Muscle of leg (tissue), 11 donors: Measurements from ENCODE around the gene SCGB3A2. TPM values are rescaled to one million over a fixed set of nuclear protein-coding genes. Genes with fewer than 3 reads are reported as not detected.
"Not testable (repeated sequence)": the region's sequence is repeated elsewhere in the genome, so short reads cannot be mapped to it uniquely, and the experiment has no call there.

ENCODE experiments used
- DNase-seq: peaks from one replicate; pipeline ENCODE4 v3.0.0; 2013
- H3K27ac ChIP-seq: one replicate; pipeline ENCODE4 v1.5.1; 2013; ENCODE audit warnings: mild to moderate bottlenecking, low read length, control low read depth
- H3K27me3 ChIP-seq: one replicate; pipeline ENCODE4 v1.6.1; 2013; ENCODE audit warnings: low read length; ENCODE audit not compliant: control insufficient read depth, insufficient read depth
- H3K36me3 ChIP-seq: one replicate; pipeline ENCODE4 v1.6.1; 2013; ENCODE audit warnings: low read length; ENCODE audit not compliant: control insufficient read depth, insufficient read depth
- H3K4me1 ChIP-seq: one replicate; pipeline ENCODE4 v1.6.1; 2013; ENCODE audit warnings: low read length; ENCODE audit not compliant: control insufficient read depth, insufficient read depth
- H3K4me3 ChIP-seq: one replicate; pipeline ENCODE4 v1.5.1; 2013; ENCODE audit warnings: low read length, control low read depth
- H3K9me3 ChIP-seq: replicated peaks from 2 replicates; pipeline ENCODE4 v1.6.1; 2013; ENCODE audit warnings: low read depth, low read length; ENCODE audit not compliant: control insufficient read depth
- WGBS: methylation state at CpG from one replicate; pipeline ENCODE4 v1.1.5; 2013; ENCODE audit warnings: missing lambda C conversion rate; ENCODE audit not compliant: insufficient coverage; 5-methylcytosine and 5-hydroxymethylcytosine counted together
- polyA plus RNA-seq, 8 donors: library from polyadenylated mRNA; unstranded; fragments of 120-200 nt; gene quantifications; one replicate each; pipeline versions ENCODE4 v1.2.1 to v1.2.3, GENCODE V29; 2013; ENCODE audit warnings: inconsistent platforms in 1 of 8, low replicate concordance in 1 of 8; ENCODE audit not compliant: insufficient read length in 8 of 8, insufficient read depth in 1 of 8
- total RNA-seq: library from RNA; stranded (reverse); fragments of 120-200 nt; gene quantifications from one replicate; pipeline ENCODE4 v1.2.4, GENCODE V29; 2013

SCGB3A2 gene
- total and polyA plus RNA-seq, 9 donors, result 0.23 to 60.5 (median 0.33) TPM; not detected in 5

DNA sequence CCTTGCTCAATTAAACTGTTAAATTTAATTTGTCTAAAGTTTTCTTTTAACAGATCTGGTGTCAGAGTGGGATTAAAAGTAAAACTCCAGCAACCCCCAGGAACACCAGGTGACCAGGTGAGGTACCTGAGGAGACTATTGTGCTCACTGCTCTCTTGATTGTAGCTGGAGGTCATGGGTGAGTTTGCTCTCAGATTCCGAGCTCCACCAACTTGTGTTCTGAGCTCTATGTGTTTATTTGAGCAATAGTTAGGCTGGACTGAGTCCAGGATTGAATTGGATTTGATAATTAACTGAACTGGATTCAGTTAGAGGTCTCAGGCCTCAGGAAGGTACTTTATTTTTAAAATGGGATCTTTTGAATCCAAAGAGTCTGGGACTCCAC lies 17.9 kb upstream of the SCGB3A2 start:
- Histone ChIP-seq H3K9me3 (no peaks in the 10 kb centered on the region), H3K4me3 (no peak overlapping the region), H3K4me1 (no peaks in the 10 kb centered on the region), H3K27me3 (no peaks in the 10 kb centered on the region), H3K36me3 (no peaks in the 10 kb centered on the region), H3K27ac (no peak overlapping the region)
- 78% methylated on average over 1 of the region's 1 CpG for WGBS
- no peak for DNase-seq

DNA sequence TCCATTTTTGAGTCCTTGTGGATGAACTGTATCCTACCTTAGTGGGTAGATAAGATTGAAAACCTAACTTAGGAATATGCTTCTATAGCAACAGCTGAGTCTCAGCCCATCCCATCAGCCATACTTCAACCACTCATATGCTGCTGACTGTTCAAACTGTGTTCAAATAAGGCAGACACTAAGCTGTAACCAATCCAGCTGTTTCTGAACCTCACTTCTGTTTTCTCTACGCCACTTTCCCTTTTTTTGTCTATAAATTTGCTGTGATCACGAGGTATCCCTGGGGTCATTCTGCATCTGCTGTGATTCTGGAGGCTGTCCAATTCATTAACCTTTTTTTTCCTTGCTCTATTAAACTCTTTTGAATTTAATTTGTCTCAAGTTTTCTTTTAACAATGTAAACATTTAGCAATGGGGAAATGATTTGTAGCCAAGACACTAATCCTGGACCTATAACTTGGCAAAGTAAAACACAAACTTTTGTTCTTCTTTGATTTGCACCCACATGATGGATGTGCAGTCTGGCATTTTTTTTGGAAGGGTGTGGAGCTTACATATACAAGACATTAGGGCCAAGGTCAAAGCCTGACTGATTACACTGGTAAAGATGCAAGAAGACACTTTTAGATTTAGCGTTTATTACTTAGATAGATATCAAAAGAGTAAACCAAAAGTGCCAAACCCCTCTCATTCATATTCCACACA lies 14.9 kb upstream of the SCGB3A2 start:
- Histone ChIP-seq H3K9me3 (no peaks in the 10 kb centered on the region), H3K27ac (no peak overlapping the region), H3K27me3 (no peaks in the 10 kb centered on the region), H3K4me1 (no peaks in the 10 kb centered on the region), H3K36me3 (no peaks in the 10 kb centered on the region), H3K4me3 (no peak overlapping the region)
- WGBS, result no CpG with 5 or more reads among the region's 3 CpGs
- DNase-seq, result peak; percentile 46

DNA sequence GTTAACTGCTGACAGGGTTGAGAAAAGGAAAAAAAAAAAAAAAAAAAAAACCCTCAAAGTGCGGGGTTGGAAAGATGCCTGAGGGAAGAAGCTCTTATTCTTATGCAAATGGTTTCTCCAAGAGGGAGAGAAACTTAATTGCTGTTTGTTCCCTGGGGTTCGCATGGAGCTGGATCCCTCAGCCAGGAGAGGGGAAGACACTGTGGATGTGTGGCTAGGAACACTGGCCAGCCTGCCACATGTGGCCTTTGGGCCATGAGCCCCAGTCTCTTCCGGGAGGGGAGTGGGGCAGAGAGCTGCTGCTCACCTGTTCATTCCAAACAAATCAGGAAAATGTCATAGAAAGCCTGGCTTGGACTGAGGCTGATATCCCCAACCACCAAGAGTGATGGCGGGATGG lies 9.4 kb upstream of the SCGB3A2 start:
- DNase-seq, result no peak
- no peaks in the 10 kb centered on the region for H3K9me3 ChIP-seq
- no peaks in the 10 kb centered on the region for H3K36me3 ChIP-seq
- no peaks in the 10 kb centered on the region for H3K4me1 ChIP-seq
- H3K4me3 ChIP-seq, result no peak overlapping the region
- no peak overlapping the region for H3K27ac ChIP-seq
- WGBS, result 20% methylated on average over 1 of the region's 4 CpGs
- H3K27me3 ChIP-seq, result no peaks in the 10 kb centered on the region

DNA sequence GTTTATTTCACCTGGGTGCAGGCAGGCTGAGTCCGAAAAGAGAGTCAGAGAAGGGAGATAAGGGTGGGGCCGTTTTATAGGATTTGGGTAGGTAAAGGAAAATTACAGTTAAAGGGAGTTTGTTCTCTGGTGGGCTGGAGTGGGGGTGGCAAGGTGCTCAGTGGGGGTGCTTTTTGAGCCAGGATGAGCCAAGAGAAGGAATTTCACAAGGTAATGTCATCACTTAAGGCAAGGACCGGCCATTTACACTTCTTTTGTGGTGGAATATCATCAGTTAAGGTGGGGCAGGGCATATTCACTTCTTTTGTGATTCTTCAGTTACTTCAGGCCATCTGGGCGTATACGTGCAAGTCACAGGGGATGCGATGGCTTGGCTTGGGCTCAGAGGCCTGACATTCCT lies 8.6 kb upstream of the SCGB3A2 start:
- not testable (repeated sequence) for H3K4me1 ChIP-seq

DNA sequence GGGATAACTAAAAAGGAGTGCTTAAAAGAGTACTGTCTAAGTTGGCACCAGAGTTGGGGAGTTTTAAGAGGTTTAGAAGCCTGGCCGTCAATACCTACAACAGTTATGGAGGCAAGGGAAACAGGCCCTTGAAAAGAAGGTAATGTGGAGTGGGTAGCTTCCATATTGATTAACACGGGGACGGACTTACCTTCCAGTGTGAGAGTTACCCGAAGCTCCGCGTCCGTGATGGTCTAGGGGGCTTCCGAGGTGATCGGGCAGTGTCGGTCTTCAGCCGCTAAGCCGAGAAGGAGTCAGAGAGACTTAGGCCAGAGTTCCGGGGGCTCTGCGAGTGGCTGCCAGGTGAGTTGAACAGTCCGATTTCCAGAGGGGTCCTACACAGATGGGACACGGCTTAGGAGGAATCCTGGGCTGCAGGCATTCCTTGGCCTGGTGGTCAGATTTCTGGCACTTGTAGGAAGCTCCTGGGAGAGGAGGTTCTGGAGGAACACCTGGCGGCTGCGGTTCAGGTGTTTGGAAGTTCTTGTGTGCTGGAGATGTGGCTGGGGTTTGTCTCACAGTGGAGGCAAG lies 6.4 kb upstream of the SCGB3A2 start:
- DNase-seq, H3K4me1 ChIP-seq, H3K27ac ChIP-seq, H3K9me3 ChIP-seq, H3K27me3 ChIP-seq, H3K4me3 ChIP-seq, H3K36me3 ChIP-seq: not testable (repeated sequence)
- 95% methylated on average over 16 of the region's 18 CpGs for WGBS

More for the DNA sequence above, 8.6 kb upstream of the SCGB3A2 start:
- not testable (repeated sequence) for H3K27me3 ChIP-seq, H3K36me3 ChIP-seq, H3K4me3 ChIP-seq, DNase-seq, H3K27ac ChIP-seq, H3K9me3 ChIP-seq
- WGBS, result 17% methylated on average over 2 of the region's 6 CpGs

DNA sequence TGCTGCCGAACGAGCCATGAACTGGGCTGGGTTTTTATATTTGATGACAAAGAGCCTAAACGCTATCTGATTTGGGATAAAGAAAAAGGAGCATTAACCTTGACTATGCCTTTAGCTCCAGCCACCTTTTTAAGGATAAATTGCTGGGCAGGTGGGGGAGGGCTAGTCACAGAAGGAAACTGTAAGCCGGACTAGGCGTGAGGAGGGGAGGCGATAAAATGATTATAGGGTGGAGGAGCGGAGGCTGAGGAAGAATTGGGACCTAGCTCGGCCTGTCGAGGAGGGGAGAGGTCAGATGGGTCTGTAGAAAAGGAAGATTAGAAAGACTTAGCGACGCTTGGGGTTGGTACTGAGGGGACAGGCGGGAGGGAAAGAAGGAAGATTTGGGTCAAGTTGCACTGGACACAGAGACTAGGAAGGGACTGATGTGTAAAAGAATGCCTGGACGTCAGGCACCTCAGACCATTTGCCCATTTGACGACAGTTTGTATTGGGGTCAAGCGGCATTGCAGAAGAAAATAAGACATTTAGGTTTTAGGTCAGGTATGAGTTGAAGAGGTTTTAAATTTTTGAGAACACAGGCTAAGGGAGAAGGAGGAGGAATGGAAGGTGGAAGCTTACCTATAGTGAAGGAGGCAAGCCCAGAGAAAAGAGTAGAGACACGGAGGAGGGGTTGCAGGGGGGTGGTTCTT lies 5.6 kb upstream of the SCGB3A2 start:
- H3K4me1 ChIP-seq, H3K9me3 ChIP-seq, H3K27me3 ChIP-seq, DNase-seq, H3K36me3 ChIP-seq, H3K27ac ChIP-seq, H3K4me3 ChIP-seq: not testable (repeated sequence)
- WGBS, result 74% methylated on average over 15 of the region's 16 CpGs

DNA sequence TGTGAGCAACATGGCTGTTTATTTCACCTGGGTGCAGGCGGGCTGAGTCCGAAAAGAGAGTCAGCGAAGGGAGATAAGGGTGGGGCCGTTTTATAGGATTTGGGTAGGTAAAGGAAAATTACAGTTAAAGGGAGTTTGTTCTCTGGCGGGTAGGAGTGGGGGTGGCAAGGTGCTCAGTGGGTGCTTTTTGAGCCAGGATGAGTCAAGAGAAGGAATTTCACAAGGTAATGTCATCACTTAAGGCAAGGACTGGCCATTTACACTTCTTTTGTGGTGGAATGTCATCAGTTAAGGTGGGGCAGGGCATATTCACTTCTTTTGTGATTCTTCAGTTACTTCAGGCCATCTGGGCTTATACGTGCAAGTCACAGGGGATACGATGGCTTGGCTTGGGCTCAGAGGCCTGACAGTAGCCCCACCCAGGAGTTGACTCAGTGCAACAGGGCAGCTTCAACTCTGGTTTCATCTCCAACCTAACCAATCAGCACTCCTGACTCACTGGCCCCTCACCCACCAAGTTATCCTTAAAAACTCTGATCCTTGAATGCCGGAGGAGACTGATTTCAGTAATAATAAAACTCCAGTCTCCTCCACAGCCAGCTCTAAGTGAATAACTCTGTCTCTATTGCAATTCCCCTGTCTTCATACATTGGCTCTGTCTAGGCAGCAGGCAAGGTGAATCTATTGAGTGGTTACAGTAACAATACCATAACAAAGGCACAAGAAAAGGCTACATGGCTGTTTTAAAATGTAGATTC lies 4.2 kb upstream of the SCGB3A2 start:
- H3K4me3 ChIP-seq, H3K4me1 ChIP-seq, H3K27ac ChIP-seq, H3K9me3 ChIP-seq, H3K27me3 ChIP-seq, DNase-seq, H3K36me3 ChIP-seq: not testable (repeated sequence)
- 82% methylated on average over 3 of the region's 8 CpGs for WGBS

DNA sequence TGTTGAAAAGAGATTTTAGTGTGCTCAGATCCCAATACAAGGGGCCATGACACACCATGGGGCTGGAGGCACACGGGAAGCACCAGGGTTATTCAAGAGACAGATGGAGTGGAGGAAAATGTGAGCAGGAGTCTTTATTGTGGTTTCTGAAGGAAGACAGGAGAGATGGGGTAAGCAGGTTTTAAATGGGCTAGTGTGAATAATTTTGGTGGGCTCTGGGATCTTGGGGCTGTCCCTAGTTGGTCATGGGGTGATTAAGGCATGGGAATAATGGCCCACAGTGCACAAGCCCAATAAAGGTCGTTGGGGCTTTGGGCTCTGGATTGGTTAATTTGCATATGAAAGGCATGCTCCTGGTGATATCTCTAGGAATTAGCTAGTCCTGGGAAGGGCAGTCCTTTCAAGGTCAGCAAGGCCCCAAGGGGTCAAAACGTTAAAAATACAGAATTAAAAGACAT lies 3.6 kb upstream of the SCGB3A2 start:
- H3K9me3 ChIP-seq, result no peaks in the 10 kb centered on the region
- no peak overlapping the region for H3K4me3 ChIP-seq
- H3K36me3 ChIP-seq, result no peaks in the 10 kb centered on the region
- H3K4me1 ChIP-seq, result no peaks in the 10 kb centered on the region
- no peak overlapping the region for H3K27ac ChIP-seq
- no peaks in the 10 kb centered on the region for H3K27me3 ChIP-seq
- DNase-seq, result no peak
- WGBS, result 32% methylated on average over 2 of the region's 3 CpGs

DNA sequence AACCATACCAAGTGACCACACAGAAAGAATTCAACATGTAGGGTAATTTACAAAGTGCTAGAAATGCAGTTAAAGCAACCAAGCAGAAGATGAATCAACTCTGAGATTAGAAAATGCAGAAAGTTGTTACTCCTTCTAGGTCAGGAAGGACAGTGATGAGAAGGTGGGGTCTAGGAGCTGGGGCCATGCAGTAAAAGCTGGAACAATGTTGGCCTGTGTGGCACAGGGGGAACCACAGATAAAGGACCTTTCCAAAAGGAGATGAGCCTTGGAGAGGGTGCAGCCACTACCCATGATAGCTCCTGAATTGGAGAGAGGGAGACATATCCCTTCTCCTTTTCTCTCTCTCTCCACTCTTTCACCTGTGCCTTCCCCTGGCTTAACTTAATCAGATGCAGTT lies 2.4 kb upstream of the SCGB3A2 start:
- H3K27ac ChIP-seq, result no peak overlapping the region
- no peaks in the 10 kb centered on the region for H3K4me1 ChIP-seq
- DNase-seq, result no peak
- H3K27me3 ChIP-seq, result no peaks in the 10 kb centered on the region
- H3K9me3 ChIP-seq, result no peaks in the 10 kb centered on the region
- H3K36me3 ChIP-seq, result no peaks in the 10 kb centered on the region
- H3K4me3 ChIP-seq, result no peak overlapping the region

DNA sequence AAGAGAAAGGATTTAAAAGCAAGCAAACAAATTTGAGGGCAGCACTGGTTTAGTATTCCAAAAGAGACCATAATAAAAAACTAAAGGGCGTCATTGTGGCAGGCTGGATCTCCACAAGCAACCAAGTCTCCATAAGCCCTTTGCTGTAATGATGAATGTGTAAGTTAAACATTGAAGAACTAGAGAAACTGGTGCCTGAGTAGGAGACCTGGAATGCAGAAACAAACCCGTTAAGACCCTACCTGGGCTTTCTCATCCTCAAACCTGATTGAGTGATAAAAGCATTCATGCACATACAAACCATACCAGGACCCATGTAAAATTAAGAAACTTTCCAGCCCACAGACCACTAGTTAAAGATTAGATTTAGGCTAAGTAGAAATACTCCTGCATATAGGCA lies 1.9 kb upstream of the SCGB3A2 start:
- no CpG with 5 or more reads among the region's 2 CpGs for WGBS
- no peaks in the 10 kb centered on the region for H3K36me3 ChIP-seq
- no peaks in the 10 kb centered on the region for H3K27me3 ChIP-seq
- H3K9me3 ChIP-seq, result no peaks in the 10 kb centered on the region
- no peak overlapping the region for H3K4me3 ChIP-seq
- DNase-seq, result no peak
- no peaks in the 10 kb centered on the region for H3K4me1 ChIP-seq
- H3K27ac ChIP-seq, result no peak overlapping the region
